ENCODE measurements around the gene NEK5.

Gene NEK5

GRCh38 chr13:52156724-52157261, 27.9 kb upstream of the NEK5 start:
- no peak overlapping the region for H3K27ac ChIP-seq
- TF ChIP-seq, protein P1, sequence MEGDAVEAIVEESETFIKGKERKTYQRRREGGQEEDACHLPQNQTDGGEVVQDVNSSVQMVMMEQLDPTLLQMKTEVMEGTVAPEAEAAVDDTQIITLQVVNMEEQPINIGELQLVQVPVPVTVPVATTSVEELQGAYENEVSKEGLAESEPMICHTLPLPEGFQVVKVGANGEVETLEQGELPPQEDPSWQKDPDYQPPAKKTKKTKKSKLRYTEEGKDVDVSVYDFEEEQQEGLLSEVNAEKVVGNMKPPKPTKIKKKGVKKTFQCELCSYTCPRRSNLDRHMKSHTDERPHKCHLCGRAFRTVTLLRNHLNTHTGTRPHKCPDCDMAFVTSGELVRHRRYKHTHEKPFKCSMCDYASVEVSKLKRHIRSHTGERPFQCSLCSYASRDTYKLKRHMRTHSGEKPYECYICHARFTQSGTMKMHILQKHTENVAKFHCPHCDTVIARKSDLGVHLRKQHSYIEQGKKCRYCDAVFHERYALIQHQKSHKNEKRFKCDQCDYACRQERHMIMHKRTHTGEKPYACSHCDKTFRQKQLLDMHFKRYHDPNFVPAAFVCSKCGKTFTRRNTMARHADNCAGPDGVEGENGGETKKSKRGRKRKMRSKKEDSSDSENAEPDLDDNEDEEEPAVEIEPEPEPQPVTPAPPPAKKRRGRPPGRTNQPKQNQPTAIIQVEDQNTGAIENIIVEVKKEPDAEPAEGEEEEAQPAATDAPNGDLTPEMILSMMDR (IDR thresholded peaks at IDR 0.05) = no peak
- no peak for TF ChIP-seq ZFX (IDR thresholded peaks at IDR 0.05; ENCODE audit: borderline replicate concordance)

DNA sequence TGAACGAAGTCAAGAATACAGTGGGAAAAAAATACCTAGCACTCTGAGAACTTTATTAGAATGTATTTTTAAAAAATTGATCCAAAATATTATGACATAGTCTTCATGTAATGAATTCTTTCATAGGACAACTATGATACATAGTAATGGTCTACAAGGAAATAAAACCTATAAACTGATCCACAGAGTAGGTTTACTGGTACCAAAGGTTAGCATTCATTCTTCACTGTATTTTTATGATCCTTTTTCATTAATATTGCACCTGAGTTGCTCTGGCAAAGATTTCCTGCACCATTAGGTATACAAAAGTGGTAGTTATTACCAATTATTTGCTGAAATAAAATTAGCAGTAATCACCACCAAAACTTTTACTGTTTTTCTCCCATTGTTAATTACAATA, 26.3 kb upstream of the NEK5 start:
- H3K27ac ChIP-seq = no peak overlapping the region
- TF ChIP-seq, protein P1 (IDR thresholded peaks at IDR 0.05) = no peak
- TF ChIP-seq ZFX (IDR thresholded peaks at IDR 0.05; ENCODE audit: borderline replicate concordance) = no peak

- H3K27ac ChIP-seq = no peak overlapping the region
- no peak for TF ChIP-seq ZFX (IDR thresholded peaks at IDR 0.05; ENCODE audit: borderline replicate concordance)
- TF ChIP-seq, protein P1 (IDR thresholded peaks at IDR 0.05) = no peak
Observed at GRCh38 chr13:52147225-52147624, 18.4 kb upstream of the NEK5 start.

- H3K27ac ChIP-seq = no peak overlapping the region
- TF ChIP-seq, protein P1 (IDR thresholded peaks at IDR 0.05) = no peak
- no peak for TF ChIP-seq ZFX (IDR thresholded peaks at IDR 0.05; ENCODE audit: borderline replicate concordance)
Observed at GRCh38 chr13:52141299-52141698, 12.4 kb upstream of the NEK5 start.

GRCh38 chr13:52137489-52137888, 8.6 kb upstream of the NEK5 start:
- H3K27ac ChIP-seq = no peak overlapping the region
- TF ChIP-seq, protein P1 (IDR thresholded peaks at IDR 0.05) = no peak
- no peak for TF ChIP-seq ZFX (IDR thresholded peaks at IDR 0.05; ENCODE audit: borderline replicate concordance)

- TF ChIP-seq, protein P1 (IDR thresholded peaks at IDR 0.05) = no peak
- no peak for TF ChIP-seq ZFX (IDR thresholded peaks at IDR 0.05; ENCODE audit: borderline replicate concordance)
- H3K27ac ChIP-seq = no peak overlapping the region
Observed at GRCh38 chr13:52136763-52137162, 7.9 kb upstream of the NEK5 start.

GRCh38 chr13:52130641-52131040, 1.8 kb upstream of the NEK5 start:
- TF ChIP-seq, protein P1 (IDR thresholded peaks at IDR 0.05) = no peak
- no peak overlapping the region for H3K27ac ChIP-seq

All from 22Rv1 (cell line).